HG03457 (cell line): ENCODE results near the gene RRH.
"Not testable (repeated sequence)": the region's sequence is repeated elsewhere in the genome, so short reads cannot be mapped to it uniquely, and the experiment has no call there.

ENCODE experiments used
- ATAC-seq: cut with Tn5 transposase; IDR thresholded peaks from one replicate; pipeline ENCODE4 v1.9.1; 2021; ENCODE audit warnings: moderate number of reproducible peaks; ENCODE audit not compliant: unreplicated experiment

RRH gene

GRCh38 chr4:109836985-109837384, 9.2 kb downstream of the RRH start:
- ATAC-seq, result no peak

GRCh38 chr4:109846395-109847098, 18.8 kb downstream of the RRH start:
- ATAC-seq, result no peak

- ATAC-seq, result no peak
These were observed 20.2 kb downstream of the RRH start, which contains the start of gene LRIT3 for GRCh38 chr4:109847896-109848442. LRIT3 (plus strand) TSS chr4:109848107; CDS start chr4:109848202, 95 bp downstream.

- ATAC-seq, result no peak
These were observed 20.7 kb downstream of the RRH start for GRCh38 chr4:109848501-109848900.

- no peak for ATAC-seq
These were observed 22.8 kb downstream of the RRH start for GRCh38 chr4:109850601-109851000.

- not testable (repeated sequence) for ATAC-seq
These were observed 31.9 kb downstream of the RRH start for GRCh38 chr4:109859426-109860300.

GRCh38 chr4:109861271-109861670, 33.5 kb downstream of the RRH start:
- ATAC-seq, result no peak

GRCh38 chr4:109861916-109862511, 34.2 kb downstream of the RRH start:
- ATAC-seq, result no peak

GRCh38 chr4:109864134-109864533, 36.4 kb downstream of the RRH start:
- no peak for ATAC-seq

- ATAC-seq, result no peak
These were observed 42.3 kb downstream of the RRH start for GRCh38 chr4:109870061-109870460.

- no peak for ATAC-seq
These were observed 44.3 kb downstream of the RRH start for GRCh38 chr4:109872065-109872464.

- no peak for ATAC-seq
These were observed 45.3 kb downstream of the RRH start for GRCh38 chr4:109872950-109873656.

- no peak for ATAC-seq
These were observed 46.2 kb downstream of the RRH start for GRCh38 chr4:109873791-109874514.

- no peak for ATAC-seq
These were observed 47.3 kb downstream of the RRH start for GRCh38 chr4:109875106-109875505.

- not testable (repeated sequence) for ATAC-seq
These were observed 47.8 kb downstream of the RRH start for GRCh38 chr4:109875553-109875952.

GRCh38 chr4:109876634-109877265, 49.0 kb downstream of the RRH start:
- no peak for ATAC-seq

- ATAC-seq, result no peak
These were observed 49.6 kb downstream of the RRH start for GRCh38 chr4:109877400-109877799.

GRCh38 chr4:109878355-109878754, 50.6 kb downstream of the RRH start:
- ATAC-seq, result no peak

GRCh38 chr4:109879081-109879480, 51.3 kb downstream of the RRH start:
- ATAC-seq, result no peak
